ENCODE results near the gene IL2RA.

GRCh38 chr10:5978230-5978489 is 84.0 kb downstream of the IL2RA start:
- no peak for TF ChIP-seq CTCF (IDR thresholded peaks at IDR 0.05)
- no peak for TF ChIP-seq POLR2A (IDR thresholded peaks at IDR 0.05)

All from testis (tissue), 2 donors.